ENCODE data around the gene TMEM18.
"Not testable (repeated sequence)": the region's sequence is repeated elsewhere in the genome, so short reads cannot be mapped to it uniquely, and the experiment has no call there.

The TMEM18 gene

GRCh38 chr2:685421-685820 lies 8.2 kb upstream of the TMEM18 start:
- in situ Hi-C loops (cut with HindIII; ENCODE audit: low pct_ligation_motif_present, low sequenced_read_pairs): no loop called here
- Histone ChIP-seq H3K27me3 (replicated peaks) (no peaks in the 10 kb centered on the region), H3K36me3 (replicated peaks) (no peaks in the 10 kb centered on the region), H3K27ac (no peak overlapping the region), H3K4me3 (ENCODE audit: low read depth, low read length) (no peak overlapping the region)
- no peak for DNase-seq
- TF ChIP-seq CTCF (IDR thresholded peaks at IDR 0.05; ENCODE audit: low read depth, low read length, missing control alignments): no peak

- DNase-seq; H3K36me3 ChIP-seq (replicated peaks); H3K27me3 ChIP-seq (replicated peaks); H3K27ac ChIP-seq; H3K4me3 ChIP-seq (ENCODE audit: low read depth, low read length); in situ Hi-C loops (cut with HindIII; ENCODE audit: low pct_ligation_motif_present, low sequenced_read_pairs): not testable (repeated sequence)
Observed at GRCh38 chr2:684913-685312, 7.7 kb upstream of the TMEM18 start.

GRCh38 chr2:682226-682625 lies 5.0 kb upstream of the TMEM18 start:
- DNase-seq: no peak
- Histone ChIP-seq H3K4me3 (ENCODE audit: low read depth, low read length) (no peak overlapping the region), H3K27me3 (replicated peaks) (no peaks in the 10 kb centered on the region), H3K27ac (no peak overlapping the region), H3K36me3 (replicated peaks) (no peaks in the 10 kb centered on the region)
- in situ Hi-C loops (cut with HindIII; ENCODE audit: low pct_ligation_motif_present, low sequenced_read_pairs): no loop called here
- no peak for TF ChIP-seq CTCF (IDR thresholded peaks at IDR 0.05; ENCODE audit: low read depth, low read length, missing control alignments)

GRCh38 chr2:681312-681711 lies 4.1 kb upstream of the TMEM18 start:
- Histone ChIP-seq H3K27ac (no peak overlapping the region), H3K27me3 (replicated peaks) (no peaks in the 10 kb centered on the region), H3K36me3 (replicated peaks) (no peaks in the 10 kb centered on the region), H3K4me3 (ENCODE audit: low read depth, low read length) (no peak overlapping the region)
- in situ Hi-C loops (cut with HindIII; ENCODE audit: low pct_ligation_motif_present, low sequenced_read_pairs): no loop called here
- no peak for DNase-seq
- TF ChIP-seq CTCF (IDR thresholded peaks at IDR 0.05; ENCODE audit: low read depth, low read length, missing control alignments): no peak

GRCh38 chr2:680496-680895 lies 3.3 kb upstream of the TMEM18 start:
- TF ChIP-seq CTCF (IDR thresholded peaks at IDR 0.05; ENCODE audit: low read depth, low read length, missing control alignments): no peak
- no peak overlapping the region for H3K4me3 ChIP-seq (ENCODE audit: low read depth, low read length)
- DNase-seq: no peak
- H3K36me3 ChIP-seq (replicated peaks): no peaks in the 10 kb centered on the region
- in situ Hi-C loops (cut with HindIII; ENCODE audit: low pct_ligation_motif_present, low sequenced_read_pairs): no loop called here
- no peaks in the 10 kb centered on the region for H3K27me3 ChIP-seq (replicated peaks)
- H3K27ac ChIP-seq: no peak overlapping the region

GRCh38 chr2:678964-679363 lies 1.8 kb upstream of the TMEM18 start:
- Histone ChIP-seq H3K27me3 (replicated peaks) (no peaks in the 10 kb centered on the region), H3K27ac (no peak overlapping the region), H3K36me3 (replicated peaks) (no peaks in the 10 kb centered on the region), H3K4me3 (ENCODE audit: low read depth, low read length) (no peak overlapping the region)
- no peak for DNase-seq
- TF ChIP-seq CTCF (IDR thresholded peaks at IDR 0.05; ENCODE audit: low read depth, low read length, missing control alignments): no peak
- in situ Hi-C loops (cut with HindIII; ENCODE audit: low pct_ligation_motif_present, low sequenced_read_pairs): no loop called here
